ENCODE measurements around the gene DLD. TPM values are rescaled to one million over a fixed set of nuclear protein-coding genes. Genes with fewer than 3 reads are reported as not detected.

Gene DLD
- total RNA-seq, 1 experiment from 2014 or later: 88.8 TPM

- DNase-seq (ENCODE audit: low read depth, low spot score) (no peak), ATAC-seq (no peak)
- no peaks in the 10 kb centered on the region for H3K4me1 ChIP-seq (ENCODE audit: control insufficient read depth, insufficient read depth, low read length)
- H3K4me3 ChIP-seq (ENCODE audit: low read depth in 2 of 2, low read length in 2 of 2): no peak overlapping the region
- H3K9me3 ChIP-seq (ENCODE audit: control insufficient read depth, insufficient read depth, low read depth, low read length): no peaks in the 10 kb centered on the region
- no peak overlapping the region for H3K27ac ChIP-seq (ENCODE audit: low read length)
- no peak for TF ChIP-seq REST (IDR thresholded peaks at IDR 0.05; ENCODE audit: insufficient read depth in 1 of 2, low read depth in 2 of 2, low read length in 1 of 2)
- no peak for TF ChIP-seq POLR2AphosphoS5 (IDR thresholded peaks at IDR 0.05; ENCODE audit: low read depth, low read length)
- no peak for TF ChIP-seq SIN3A (IDR thresholded peaks at IDR 0.05; ENCODE audit: borderline replicate concordance, insufficient read depth, low read depth, low read length)
- TF ChIP-seq TCF7L2 (IDR thresholded peaks at IDR 0.05; ENCODE audit: low read depth, low read length): no peak
- TF ChIP-seq CTCF (IDR thresholded peaks at IDR 0.05): no peak
- no TSS peak for BruUV-seq (replicated peaks)
- CTCF ChIA-PET: interaction anchor here (0.6 kb wide), 1 partner anchor 10 kb away, joined by 6 read pairs; no protein-coding TSS in a partner anchor
- in situ Hi-C loops (cut with HindIII; ENCODE audit: low pct_unique_long_range_greater_than_20kb, low sequenced_read_pairs) (no loop called here), intact Hi-C loops (cut with micrococcal nuclease; ENCODE audit: unreplicated experiment) (no loop called here)
- POLR2A ChIA-PET: interaction anchor here (0.5 to 1.0 kb wide), 2 partner anchors 125 to 426 kb away, joined by 3 to 4 read pairs; no protein-coding TSS in a partner anchor
- no peaks in the 10 kb centered on the region for H3K36me3 ChIP-seq (ENCODE audit: control insufficient read depth, insufficient read depth, low read length)
- peaks cover 6% of the 10 kb centered on the region; the same call in 1 of the 2 replicates for H3K27me3 ChIP-seq (ENCODE audit: control insufficient read depth, insufficient read depth, low read length)
Observed at GRCh38 chr7:107867858-107868466, 23.0 kb upstream of the DLD start.

- Histone ChIP-seq H3K27me3 (ENCODE audit: control insufficient read depth, insufficient read depth, low read length) (peaks cover 4% of the 10 kb centered on the region; the same call in 1 of the 2 replicates), H3K36me3 (ENCODE audit: control insufficient read depth, insufficient read depth, low read length) (no peaks in the 10 kb centered on the region), H3K9me3 (ENCODE audit: control insufficient read depth, insufficient read depth, low read depth, low read length) (no peaks in the 10 kb centered on the region), H3K4me1 (ENCODE audit: control insufficient read depth, insufficient read depth, low read length) (no peaks in the 10 kb centered on the region), H3K4me3 (ENCODE audit: low read depth in 2 of 2, low read length in 2 of 2) (no peak overlapping the region), H3K27ac (ENCODE audit: low read length) (no peak overlapping the region)
- TF ChIP-seq POLR2AphosphoS5 (IDR thresholded peaks at IDR 0.05; ENCODE audit: low read depth, low read length): no peak
- TF ChIP-seq SIN3A (IDR thresholded peaks at IDR 0.05; ENCODE audit: borderline replicate concordance, insufficient read depth, low read depth, low read length): no peak
- TF ChIP-seq REST (IDR thresholded peaks at IDR 0.05; ENCODE audit: insufficient read depth in 1 of 2, low read depth in 2 of 2, low read length in 1 of 2): no peak
- no peak for TF ChIP-seq TCF7L2 (IDR thresholded peaks at IDR 0.05; ENCODE audit: low read depth, low read length)
- no peak for TF ChIP-seq CTCF (IDR thresholded peaks at IDR 0.05)
- in situ Hi-C loops (cut with HindIII; ENCODE audit: low pct_unique_long_range_greater_than_20kb, low sequenced_read_pairs): no loop called here
- intact Hi-C loops (cut with micrococcal nuclease; ENCODE audit: unreplicated experiment): loop anchor here (10.0 kb wide), 1 partner anchor 666 kb away; no protein-coding TSS in a partner anchor
- ATAC-seq (no peak), DNase-seq (ENCODE audit: low read depth, low spot score) (no peak)
- no TSS peak for BruUV-seq (replicated peaks)
- ChIA-PET POLR2A (no interaction called here), CTCF (no interaction called here)
Observed at GRCh38 chr7:107870427-107871000, 20.5 kb upstream of the DLD start.
